Colon (tissue), 2 donors: ENCODE data around the gene GATB.

Experiments
- FAIRE-seq: peaks from 2 replicates; lab custom pipeline; 2012; peaks lifted over from hg19 to GRCh38; lab: Jason Lieb, UNC
- donor health status: control.
- donor health status: control.

The GATB gene, protein sequence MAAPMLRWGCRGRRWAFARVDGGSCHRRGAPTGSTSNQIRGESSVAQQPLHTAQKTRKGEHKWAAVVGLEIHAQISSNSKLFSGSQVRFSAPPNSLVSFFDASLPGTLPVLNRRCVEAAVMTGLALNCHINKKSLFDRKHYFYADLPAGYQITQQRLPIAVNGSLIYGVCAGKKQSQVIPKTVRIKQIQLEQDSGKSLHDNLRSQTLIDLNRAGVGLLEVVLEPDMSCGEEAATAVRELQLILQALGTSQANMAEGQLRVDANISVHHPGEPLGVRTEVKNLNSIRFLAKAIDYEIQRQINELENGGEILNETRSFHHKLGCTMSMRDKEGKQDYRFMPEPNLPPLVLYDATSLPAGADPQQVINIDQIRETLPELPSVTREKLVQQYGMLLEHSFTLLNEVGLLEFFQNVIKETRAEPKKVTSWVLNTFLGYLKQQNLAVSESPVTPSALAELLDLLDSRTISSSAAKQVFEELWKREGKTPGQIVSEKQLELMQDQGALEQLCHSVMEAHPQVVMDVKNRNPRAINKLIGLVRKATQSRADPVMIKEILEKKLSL

DNA sequence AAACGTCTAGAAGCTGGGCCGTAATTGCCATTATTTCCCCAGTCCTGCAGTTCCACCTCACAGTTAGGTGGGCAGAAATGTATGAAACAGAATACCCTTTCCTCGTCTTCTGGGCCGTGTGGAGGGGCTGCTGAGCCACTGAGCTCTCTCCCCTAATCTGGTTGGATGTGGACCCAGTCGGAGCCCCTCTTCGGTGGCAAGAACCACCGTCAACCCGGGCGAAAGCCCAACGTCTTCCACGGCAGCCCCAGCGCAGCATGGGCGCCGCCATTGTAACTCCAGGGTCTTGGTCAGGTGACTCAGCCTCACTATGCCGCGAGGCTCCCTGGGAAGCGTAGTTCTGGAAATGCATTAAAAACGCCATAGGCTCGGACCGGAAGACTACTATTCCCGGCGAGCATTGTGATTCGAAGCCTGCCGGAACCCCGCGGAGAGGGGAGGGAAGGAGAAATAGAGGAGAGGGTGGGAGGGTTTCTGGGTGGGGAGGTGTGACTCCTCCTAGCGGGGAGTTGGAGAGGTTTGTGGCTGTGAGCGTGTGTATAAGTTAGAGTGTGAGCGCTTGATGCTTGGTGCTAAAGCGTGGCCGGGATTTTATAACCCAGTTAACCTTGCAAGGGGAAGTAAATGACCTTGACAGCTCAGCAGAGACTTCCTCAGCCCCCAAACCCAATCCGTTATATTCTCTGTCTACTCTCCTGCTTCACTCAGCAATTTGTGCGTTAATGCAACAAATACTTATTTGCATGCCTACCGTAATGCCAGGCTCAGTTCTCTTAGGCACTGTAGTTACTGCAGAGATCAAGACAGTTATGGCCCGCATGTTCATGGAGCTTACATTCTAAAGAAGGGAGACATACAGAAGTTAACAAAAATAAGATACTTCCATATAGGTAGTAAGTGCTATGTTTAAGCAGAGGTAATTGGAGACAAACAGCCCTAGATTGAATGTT lies at the start of gene GATB:
GATB (minus strand) TSS at position 296 of the 950 bp plus-strand sequence; CDS start at position 271, 25 bp downstream.
- FAIRE-seq, result no peak

DNA sequence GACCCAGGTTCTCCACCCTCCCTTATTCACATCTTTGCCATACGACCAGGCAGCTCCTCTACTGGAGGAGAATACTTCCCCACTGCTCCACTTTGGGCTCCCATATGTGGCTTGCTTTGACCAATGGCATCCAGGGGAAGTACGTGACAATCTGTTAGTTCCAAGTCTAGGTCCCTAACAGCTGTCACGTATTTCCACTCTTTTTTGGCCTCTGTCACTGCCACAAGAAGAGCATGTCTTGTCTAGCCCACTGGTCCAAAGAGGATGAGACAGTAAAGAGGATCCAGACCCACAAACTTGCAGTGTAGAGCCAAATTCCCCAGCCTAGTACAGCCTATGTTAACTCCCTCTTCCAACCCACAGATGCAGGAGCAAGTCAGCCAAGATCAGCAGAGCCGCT lies 49.7 kb upstream of the GATB start:
- no peak for FAIRE-seq

DNA sequence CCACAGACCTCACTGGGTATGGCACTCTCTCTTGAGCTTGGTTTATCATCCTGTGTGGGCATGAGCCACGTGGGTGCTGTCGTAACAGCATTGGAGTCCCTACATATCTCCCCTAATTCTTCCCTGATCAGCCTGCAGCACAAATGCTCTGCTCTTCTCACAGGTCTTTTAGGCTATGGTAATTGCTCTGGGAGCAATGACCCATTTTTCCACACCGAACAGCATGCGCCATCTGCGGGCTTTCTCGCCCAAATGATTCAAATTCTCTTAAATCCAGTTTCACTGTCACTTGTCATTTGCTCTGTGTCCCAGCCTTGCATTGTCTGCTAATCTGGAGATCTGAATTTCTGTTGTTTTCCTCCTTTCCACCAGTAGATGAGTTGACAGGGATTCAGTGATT lies 48.9 kb upstream of the GATB start:
- FAIRE-seq, result no peak

DNA sequence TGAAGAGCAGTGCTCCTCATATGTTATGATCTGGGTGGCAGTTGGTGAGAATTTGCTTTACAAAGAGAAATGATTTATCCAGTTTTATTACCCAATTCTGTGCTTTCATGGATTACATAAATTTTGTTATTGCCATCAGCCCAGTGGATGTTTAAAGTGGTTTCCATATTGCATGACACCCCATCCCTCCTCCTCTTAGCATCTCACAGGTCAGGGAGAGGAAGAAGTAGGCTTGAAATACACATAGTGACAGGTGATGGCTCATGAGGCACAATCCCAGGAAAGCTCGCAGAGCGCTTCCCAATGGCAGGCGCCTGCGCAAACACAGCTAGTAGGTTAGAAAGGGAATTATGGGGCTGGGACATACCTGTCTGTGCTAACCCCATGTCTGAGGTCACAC lies 47.7 kb upstream of the GATB start:
- FAIRE-seq, result no peak

DNA sequence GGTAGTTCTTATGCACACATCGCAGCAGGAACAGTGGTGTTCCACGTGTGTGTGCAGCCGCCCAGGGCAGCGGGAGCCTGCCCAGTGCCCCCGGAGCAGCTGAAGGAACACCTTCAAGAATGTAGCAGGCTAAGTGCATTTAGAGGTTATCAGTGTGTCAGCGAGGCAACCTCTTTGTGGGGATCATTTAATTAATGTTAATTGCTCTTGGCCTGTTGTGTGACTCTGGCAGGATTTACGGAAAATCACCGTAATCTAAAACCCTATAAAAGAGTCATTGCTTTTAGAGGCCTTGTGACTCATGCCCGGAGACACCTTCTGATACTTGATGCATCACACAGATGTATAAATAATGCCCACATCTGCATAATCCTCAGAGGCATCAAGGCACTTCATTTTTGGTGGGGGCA lies 47.3 kb upstream of the GATB start:
- no peak for FAIRE-seq

DNA sequence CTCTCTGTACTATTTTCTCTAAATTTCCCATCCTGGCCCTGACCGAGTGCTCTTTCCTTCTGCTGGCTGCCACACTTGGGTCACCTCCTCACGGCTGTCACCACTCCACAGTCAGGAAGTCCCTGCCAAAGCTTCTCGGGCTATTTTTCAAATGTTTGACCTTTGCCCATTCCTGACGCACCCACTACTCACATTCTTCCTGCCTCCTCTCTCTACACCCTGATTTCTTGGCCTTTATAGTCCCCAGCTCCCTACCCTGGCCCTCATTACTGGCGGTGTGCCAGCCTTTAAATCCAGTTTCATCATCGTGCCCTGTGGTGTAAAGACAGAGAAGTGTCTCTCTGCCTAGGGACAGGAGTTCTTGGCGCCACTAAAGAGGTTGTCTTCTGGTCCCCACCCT lies 46.4 kb upstream of the GATB start:
- no peak for FAIRE-seq

DNA sequence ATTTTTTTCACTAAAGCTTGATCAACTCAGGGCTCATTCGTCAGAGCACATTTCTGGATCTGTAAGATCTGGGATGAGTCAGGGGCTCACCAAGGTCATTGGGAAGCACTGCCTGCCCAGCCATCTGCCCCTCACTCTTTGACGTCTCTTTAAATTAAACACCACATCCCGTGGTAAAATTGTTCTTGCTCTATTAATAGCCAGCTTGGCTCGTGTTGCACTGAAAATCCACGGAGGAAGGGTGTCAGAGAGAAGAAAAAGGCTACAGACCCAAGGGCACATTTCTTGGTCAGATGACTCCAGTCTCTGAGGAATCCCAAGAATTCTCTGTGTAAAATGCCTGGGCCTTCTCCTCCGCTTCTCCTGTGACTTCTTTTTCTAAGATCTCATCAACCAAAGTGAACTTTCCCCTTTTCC lies 45.7 kb upstream of the GATB start:
- no peak for FAIRE-seq

DNA sequence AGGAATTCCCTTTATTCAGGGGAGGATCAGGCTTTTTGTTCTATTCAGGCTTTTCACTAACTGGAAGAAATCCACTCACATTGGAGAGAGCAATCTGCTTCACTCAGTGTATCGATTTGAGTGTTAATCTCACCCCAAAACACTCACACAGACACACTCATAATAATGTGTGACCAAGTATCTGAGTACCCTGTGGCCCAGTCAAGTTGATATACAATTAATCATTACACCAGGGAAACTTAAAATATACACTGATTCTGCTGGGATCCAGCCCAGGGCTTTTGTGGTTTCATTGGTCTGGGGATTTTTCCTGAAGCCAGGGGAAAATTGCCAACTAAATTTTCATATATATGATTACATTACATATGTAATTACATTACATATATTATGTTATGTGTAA lies 44.0 kb upstream of the GATB start:
- no peak for FAIRE-seq

DNA sequence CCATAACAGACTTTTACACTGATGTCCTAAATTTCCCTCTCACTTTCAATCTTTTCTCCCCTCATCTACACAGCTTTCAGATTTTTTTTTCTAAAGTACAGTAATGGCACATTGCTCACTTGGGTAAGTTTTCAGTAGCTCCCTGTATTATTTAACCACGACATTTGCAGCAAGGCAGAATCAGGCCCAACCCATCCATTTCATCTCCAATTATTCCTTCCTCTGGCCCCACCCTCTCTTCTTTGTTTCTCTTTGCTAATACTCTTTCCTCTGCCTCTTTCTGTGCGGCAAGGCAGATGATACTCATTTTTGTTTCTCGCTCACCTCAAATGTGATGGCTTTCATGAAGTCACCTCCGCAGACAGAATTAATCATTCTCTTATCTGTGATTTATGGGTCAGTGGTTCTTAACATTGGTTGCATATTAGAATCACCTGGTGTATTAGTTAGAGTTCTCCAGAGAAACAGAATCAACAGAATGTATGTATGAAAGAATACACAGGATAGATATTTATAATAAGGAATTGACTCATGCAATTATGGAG lies 43.4 kb upstream of the GATB start:
- FAIRE-seq, result no peak

DNA sequence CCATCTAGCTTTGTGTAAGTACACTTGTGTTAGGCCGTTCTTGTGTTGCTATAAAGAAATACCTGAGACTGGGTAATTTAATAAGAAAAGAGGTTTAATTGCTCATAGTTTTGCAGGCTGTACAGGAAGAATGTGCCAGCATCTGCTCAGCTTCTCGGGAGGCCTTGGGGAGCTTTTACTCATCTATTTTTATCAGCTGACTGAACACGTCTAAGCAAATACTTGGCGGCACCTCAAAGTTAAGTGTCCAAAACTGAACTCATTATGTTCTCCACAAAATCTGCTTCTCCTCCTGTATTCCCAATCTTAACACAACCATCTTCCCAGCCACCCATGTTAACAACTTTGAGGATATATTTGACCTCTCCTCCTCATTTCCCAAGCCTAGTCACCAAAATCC lies 42.4 kb upstream of the GATB start:
- no peak for FAIRE-seq

DNA sequence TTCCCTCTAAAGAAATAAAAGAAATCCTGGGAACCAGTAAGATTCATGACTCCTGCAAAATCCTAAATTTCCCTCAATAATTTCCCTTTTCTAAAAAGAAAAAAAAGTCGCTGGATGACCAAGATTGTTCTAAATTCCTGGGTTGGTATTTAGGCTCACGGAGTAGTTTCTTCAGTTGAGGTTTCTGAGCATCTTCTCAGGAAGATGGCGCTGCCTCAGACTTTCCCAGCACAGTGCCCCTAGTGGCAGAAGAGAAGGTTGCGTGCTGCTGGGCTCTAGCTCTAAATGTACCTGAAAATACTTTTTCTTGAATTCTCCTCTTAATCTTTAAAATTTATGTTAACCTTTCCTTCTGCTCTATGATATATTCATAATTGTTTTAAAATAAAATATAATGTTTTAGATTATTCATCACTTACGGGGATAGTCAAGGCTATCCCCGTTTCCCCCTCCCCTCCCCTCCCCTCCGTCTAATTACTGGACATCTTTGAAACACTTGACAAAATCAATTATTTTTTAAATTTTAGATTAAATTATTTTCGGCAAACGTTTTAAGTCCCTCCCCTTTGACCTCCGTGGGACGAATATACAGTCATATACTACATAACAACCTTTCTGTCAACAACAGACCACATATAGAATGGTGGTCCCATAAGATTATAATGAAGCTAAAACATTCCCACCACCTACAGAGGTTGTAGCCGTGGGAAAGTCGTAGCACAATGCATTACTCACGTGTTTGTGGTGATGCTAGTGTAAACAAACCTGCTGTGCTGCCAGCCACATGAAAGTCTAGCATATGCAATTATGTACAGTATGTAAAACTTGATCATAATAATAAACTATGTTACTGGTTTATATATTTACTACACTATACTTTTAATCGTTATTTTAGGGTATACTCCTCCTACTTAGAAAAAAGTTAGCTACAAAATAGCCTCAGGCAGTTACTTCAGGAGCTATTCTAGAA lies 41.0 kb upstream of the GATB start:
- no peak for FAIRE-seq

DNA sequence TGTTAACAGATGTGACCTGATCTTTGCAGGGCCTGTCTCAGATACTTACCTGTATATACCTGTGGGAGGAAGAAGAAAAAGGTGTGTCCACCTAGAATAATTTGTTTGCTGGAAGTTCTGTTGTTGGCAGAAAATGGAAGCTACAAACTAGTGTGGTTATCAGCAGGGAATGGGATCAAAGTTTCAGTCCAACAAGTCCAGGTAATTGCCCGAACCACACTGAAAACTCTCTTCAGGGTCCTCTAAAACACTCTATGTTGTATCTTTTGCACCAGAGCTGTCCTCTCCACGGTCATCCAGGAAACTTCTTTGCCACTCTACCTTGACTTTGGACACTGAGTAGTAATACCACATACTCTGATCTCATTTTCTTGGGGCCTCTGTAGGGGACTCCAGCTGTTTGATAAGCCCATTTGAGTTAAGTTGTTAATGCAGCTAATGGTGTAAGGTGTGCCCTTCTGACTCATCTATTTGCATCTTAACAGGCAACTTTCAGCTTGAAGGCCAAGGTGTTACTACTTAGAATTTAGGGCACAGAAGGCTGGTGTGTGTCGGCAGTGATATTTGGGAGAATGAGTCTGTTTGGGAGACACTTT lies 38.7 kb upstream of the GATB start:
- no peak for FAIRE-seq

DNA sequence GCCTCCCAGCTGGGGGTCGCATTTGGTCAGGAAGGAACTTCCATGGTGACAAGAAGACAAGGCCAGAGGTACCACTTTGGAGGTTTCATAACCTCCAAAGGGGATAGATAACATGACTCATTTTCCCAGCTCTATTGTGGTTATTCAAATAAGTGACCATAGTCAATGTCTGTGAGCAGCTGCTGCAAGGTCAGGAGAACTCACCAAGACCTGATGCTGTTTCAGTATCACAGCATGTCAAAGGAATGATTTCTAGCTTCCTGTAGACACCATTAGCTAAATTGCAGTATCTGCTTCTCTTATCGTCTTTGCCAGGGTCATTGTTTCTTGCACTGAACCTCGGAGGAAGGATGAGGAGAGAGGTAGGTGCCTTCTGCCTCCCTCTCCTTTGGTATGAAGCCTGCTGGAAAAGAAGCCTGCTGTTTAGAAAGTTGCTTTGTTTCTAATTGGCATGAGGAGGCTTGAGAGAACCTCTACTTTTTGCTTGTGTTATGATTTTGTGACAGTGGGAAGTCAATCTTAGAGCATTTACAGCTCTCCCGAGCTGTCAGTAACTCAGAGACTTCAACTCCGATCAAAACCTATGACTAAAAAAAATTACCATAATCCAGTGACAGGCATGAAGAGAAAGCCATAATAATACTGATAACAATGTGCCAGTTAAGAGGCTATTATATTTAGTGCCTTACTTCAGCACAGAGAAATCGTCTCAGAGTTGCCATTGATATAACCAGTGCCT lies 38.0 kb upstream of the GATB start:
- FAIRE-seq, result no peak

DNA sequence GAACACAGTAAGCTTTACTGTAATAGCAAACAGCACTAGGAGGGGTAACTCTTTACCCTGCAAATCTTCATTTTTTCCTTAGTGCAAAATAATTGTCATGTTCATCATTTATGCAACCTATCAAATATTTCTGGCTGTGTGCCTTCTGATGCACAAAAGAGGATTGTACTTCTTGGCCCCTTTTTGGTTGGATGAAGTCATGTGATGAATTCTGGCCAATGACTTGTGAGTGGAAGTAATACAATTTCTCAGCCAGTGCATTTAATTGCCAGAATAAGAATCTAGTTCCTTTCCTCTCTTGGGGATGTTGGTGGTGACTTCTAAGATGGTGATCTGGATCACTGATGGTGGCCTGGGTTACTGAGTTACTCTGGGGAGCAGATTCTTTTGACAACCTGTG lies 37.0 kb upstream of the GATB start:
- FAIRE-seq, result no peak

DNA sequence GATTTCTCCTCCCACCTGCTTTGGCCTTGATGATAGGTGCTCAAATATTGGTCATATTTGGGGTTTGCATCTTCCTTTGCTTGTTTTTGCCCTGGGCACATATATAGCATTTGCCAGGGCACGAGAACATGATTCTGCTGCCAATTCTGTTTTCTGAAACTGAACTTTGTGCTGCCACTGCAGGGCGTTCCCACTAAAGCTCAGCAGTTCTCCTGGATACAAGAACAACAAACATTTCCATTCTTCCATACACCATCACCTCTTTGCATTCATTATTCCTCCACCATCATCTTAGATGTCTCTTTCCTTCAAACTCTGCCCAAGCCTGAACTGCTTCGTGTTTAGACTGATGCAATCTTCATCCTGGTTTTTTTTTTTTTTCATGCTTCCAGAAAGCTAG lies 36.3 kb upstream of the GATB start:
- FAIRE-seq, result no peak

DNA sequence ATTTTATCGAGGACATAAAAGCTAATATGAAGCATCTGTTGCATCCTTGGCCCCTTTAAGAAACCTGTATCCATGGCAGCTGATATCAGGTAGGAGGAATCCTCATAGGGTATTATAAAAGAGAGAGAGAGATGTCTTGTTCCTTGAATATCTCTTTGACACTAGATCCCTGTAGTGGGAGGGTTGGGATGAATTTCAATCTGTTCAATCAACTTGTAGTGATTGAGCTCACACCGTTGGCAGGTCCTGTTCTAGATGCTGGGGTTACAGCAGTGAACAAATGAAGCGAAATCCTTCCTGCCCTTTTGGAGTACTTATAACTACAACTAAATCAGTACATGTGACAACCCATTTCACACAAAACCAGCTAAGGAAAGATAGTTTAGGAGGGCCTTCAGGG lies 35.3 kb upstream of the GATB start:
- no peak for FAIRE-seq

DNA sequence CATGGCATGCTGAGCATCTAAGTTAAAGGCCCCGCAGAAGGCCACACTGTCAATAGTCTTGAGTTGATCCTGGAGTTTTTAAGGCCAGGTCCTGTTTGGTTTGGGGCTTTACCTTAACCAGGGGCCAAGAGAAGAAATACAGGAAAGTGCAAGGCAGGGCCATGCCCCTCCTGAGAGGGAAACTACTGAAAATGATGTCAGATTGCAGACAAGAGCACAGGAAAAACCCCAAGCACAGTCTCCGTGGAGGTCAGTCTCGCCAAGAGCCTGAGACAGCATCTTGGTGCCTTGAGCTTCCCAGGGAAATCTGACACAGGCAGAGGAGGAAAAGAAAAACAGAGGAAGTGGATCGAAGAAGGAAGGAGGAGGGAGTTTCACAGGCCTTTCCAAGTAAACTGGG lies 32.2 kb upstream of the GATB start:
- no peak for FAIRE-seq

DNA sequence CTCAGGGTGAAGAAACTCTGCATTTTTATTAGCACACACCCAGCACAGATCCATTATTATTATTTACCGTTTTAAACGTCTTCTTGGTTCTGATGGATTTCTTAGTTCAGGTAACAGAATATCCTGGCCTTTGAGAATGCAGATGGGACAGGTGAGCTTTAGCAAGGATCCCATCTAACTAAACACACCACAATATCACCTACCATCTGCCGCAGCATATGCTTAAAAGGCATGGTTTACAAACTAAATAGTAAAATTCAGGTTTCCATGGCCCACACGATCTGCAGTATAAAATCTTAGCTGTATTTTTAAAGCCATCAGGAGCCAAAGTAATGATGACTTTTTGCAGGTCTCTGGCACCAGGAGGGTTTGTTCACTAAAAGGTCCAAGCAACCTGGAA lies 31.7 kb upstream of the GATB start:
- no peak for FAIRE-seq

DNA sequence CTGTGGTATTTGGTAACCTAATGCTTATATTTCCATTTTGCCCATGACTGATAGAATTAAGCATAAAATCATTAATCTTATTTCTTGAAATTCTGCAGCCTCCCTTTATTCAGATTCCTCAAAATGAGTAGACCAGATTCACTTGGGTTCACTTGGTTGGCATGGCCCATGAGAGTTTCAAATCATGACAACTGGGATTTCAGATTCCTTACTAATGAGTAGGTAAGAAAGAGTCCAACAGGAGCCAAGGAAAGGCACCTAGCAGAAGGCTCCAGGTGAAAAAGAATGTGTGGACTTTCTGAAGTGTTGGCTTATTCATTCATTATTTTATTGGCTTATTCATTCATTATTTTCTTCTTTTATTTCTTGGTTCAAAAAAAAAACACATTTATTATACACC lies 27.2 kb upstream of the GATB start:
- FAIRE-seq, result no peak

DNA sequence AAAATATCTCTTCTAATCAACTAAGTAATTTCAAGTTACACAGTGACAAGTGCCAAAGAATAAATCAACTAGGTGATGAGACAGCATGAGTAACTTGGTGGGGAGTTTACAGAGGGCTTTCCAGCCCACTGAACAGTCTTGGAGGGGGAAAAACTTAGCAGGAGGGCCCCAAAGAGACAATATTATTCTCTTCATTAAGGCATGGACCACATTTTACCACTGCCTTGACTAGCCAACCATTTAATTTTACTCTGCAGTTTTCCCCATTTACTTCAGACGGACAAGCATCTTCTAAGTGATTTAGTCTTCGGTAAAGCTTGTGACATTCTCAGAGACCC lies 25.3 kb upstream of the GATB start:
- FAIRE-seq, result no peak
